SK-N-SH (cell line): ENCODE results near the gene C16orf92. TPM values are rescaled to one million over a fixed set of nuclear protein-coding genes. Genes with fewer than 3 reads are reported as not detected.

ENCODE experiments used
- CTCF ChIA-PET: fragments of 300-600, 350-600 bp; formaldehyde crosslinking; extraction: SDS; loops from one replicate; lab custom pipeline; 2021; lab: Yijun Ruan, JAX
- POLR2A ChIA-PET: fragments of 350-600 bp; sonication (Branson Sonifier 250); formaldehyde crosslinking; extraction: SDS; loops from one replicate; lab custom pipeline; 2020; ENCODE audit warnings: antibody characterized with exemption, inconsistent platforms; lab: Yijun Ruan, JAX
- DNase-seq: peaks from one replicate; pipeline ENCODE4 v3.0.0; 2012
- H2AFZ ChIP-seq: fragments of 200-600 bp; sonication (generic); 2 replicates; pipeline ENCODE4 v1.8.1; 2016; ENCODE audit warnings: antibody characterized with exemption, mild to moderate bottlenecking, low read depth
- H3F3A ChIP-seq: fragments of 200-600 bp; sonication (generic); replicated peaks from 2 replicates; pipeline ENCODE3; 2016; ENCODE audit warnings: antibody characterized with exemption, mild to moderate bottlenecking; ENCODE audit not compliant: insufficient read depth
- H3K27ac ChIP-seq, 2 experiments: fragments of 200-500 bp in 1 of 2; fragments of 200-600 bp in 1 of 2; sonication (Bioruptor generic) in 1 of 2; sonication (generic), shearing (Covaris generic) in 1 of 2; 2 replicates each; pipeline versions ENCODE4 v1.5.1 to v1.6.1; 2014 to 2016; ENCODE audit warnings: low read depth in 2 of 2, inconsistent platforms in 1 of 2, low read length in 1 of 2, mild to moderate bottlenecking in 1 of 2, mixed read lengths in 1 of 2
- H3K27me3 ChIP-seq: fragments of 200-600 bp; sonication (generic), shearing (Covaris generic); 2 replicates; pipeline ENCODE4 v1.6.1; 2016; ENCODE audit warnings: mixed run types; ENCODE audit not compliant: insufficient read depth
- H3K36me3 ChIP-seq, 2 experiments: fragments of 200-500 bp in 1 of 2; fragments of 200-600 bp in 1 of 2; sonication (Bioruptor generic) in 1 of 2; sonication (generic) in 1 of 2; replicated peaks in 1 of 2; 2 replicates each; pipeline versions ENCODE3 to v1.5.1; 2014 to 2016; ENCODE audit warnings: low read length in 1 of 2, mild to moderate bottlenecking in 1 of 2; ENCODE audit not compliant: insufficient read depth in 2 of 2, control insufficient read depth in 1 of 2
- H3K4me1 ChIP-seq, 2 experiments: fragments of 200-500 bp in 1 of 2; fragments of 200-600 bp in 1 of 2; sonication (Bioruptor generic) in 1 of 2; sonication (generic), shearing (Covaris generic) in 1 of 2; 2 replicates each; pipeline versions ENCODE4 v1.5.1 to v1.6.1; 2014 to 2016; ENCODE audit warnings: low read depth in 1 of 2, low read length in 1 of 2, mixed run types in 1 of 2; ENCODE audit not compliant: insufficient read depth in 2 of 2, control insufficient read depth in 1 of 2
- H3K4me2 ChIP-seq: fragments of 200-600 bp; sonication (generic), shearing (Covaris generic); 2 replicates; pipeline ENCODE4 v1.6.1; 2017; ENCODE audit warnings: mixed run types
- H3K4me3 ChIP-seq, 2 experiments: fragments of 200-500 bp in 1 of 2; fragments of 200-600 bp in 1 of 2; sonication (Bioruptor generic) in 1 of 2; sonication (generic), shearing (Covaris generic) in 1 of 2; 2 replicates each; pipeline versions ENCODE4 v1.5.1 to v1.8.1; 2014 to 2016; ENCODE audit warnings: low read depth in 2 of 2, inconsistent platforms in 1 of 2, low read length in 1 of 2, mild to moderate bottlenecking in 1 of 2, mixed read lengths in 1 of 2, moderate library complexity in 1 of 2
- H3K79me2 ChIP-seq: fragments of 200-600 bp; sonication (generic); 2 replicates; pipeline ENCODE4 v1.8.1; 2017; ENCODE audit warnings: mild to moderate bottlenecking; ENCODE audit not compliant: insufficient read depth
- H3K9ac ChIP-seq: fragments of 200-600 bp; sonication (generic); 2 replicates; pipeline ENCODE4 v1.6.1; 2017; ENCODE audit warnings: mixed run types
- H3K9me2 ChIP-seq: fragments of 200-600 bp; sonication (generic); 2 replicates; pipeline ENCODE4 v1.6.1; 2017; ENCODE audit warnings: mixed run types
- H3K9me3 ChIP-seq: fragments of 200-600 bp; sonication (generic); 2 replicates; pipeline ENCODE4 v1.6.1; 2017; ENCODE audit warnings: mixed run types, mild to moderate bottlenecking, moderate library complexity
- H4K20me1 ChIP-seq: fragments of 200-600 bp; sonication (generic); 2 replicates; pipeline ENCODE4 v1.6.1; 2017; ENCODE audit warnings: mild to moderate bottlenecking, mixed run types; ENCODE audit not compliant: insufficient read depth
- CHD2 ChIP-seq: fragments of 150-350 bp; IDR thresholded peaks from 2 replicates; pipeline ENCODE4 v1.6.1; 2018; ENCODE audit warnings: low read length; ENCODE audit not compliant: partially characterized antibody
- ELF1 ChIP-seq: IDR thresholded peaks from 2 replicates; pipeline ENCODE4 v1.4.0; 2012
- EZH2phosphoT487 ChIP-seq: fragments of 200-600 bp; sonication (generic); IDR thresholded peaks from 2 replicates; pipeline ENCODE4 v1.6.1; 2017; ENCODE audit warnings: low read depth, mixed run types, mild to moderate bottlenecking, antibody characterized with exemption, moderate library complexity, borderline replicate concordance
- FOSL2 ChIP-seq: IDR thresholded peaks from 2 replicates; pipeline ENCODE4 v1.4.0; 2012; ENCODE audit warnings: low read depth, mild to moderate bottlenecking, moderate library complexity, borderline replicate concordance
- GABPA ChIP-seq: IDR thresholded peaks from 2 replicates; pipeline ENCODE4 v1.4.0; 2012; ENCODE audit warnings: low read depth, mild to moderate bottlenecking
- MAX ChIP-seq: IDR thresholded peaks from 2 replicates; pipeline ENCODE4 v1.4.0; 2012; ENCODE audit warnings: low read depth
- NRF1 ChIP-seq: IDR thresholded peaks from 2 replicates; pipeline ENCODE4 v1.6.1; 2012; ENCODE audit warnings: low read depth, mild to moderate bottlenecking, low read length
- RAD21 ChIP-seq: IDR thresholded peaks from 2 replicates; pipeline ENCODE4 v1.6.1; 2012; ENCODE audit warnings: mild to moderate bottlenecking, low read length
- RCOR1 ChIP-seq: fragments of 150-350 bp; IDR thresholded peaks from 2 replicates; pipeline ENCODE4 v1.6.1; 2017; ENCODE audit warnings: antibody characterized with exemption, low read length
- RXRA ChIP-seq: IDR thresholded peaks from 2 replicates; pipeline ENCODE4 v1.4.0; 2012; ENCODE audit warnings: low read depth, mild to moderate bottlenecking, borderline replicate concordance
- SMC3 ChIP-seq: IDR thresholded peaks from 2 replicates; pipeline ENCODE4 v1.6.1; 2012; ENCODE audit warnings: low read depth, low read length, improper control_type of control experiment
- TAF1 ChIP-seq: IDR thresholded peaks from 2 replicates; pipeline ENCODE4 v1.6.1; 2012; ENCODE audit warnings: low read depth, mild to moderate bottlenecking, low read length, moderate library complexity, borderline replicate concordance
- TCF12 ChIP-seq: IDR thresholded peaks from 2 replicates; pipeline ENCODE4 v1.4.0; 2012
- USF2 ChIP-seq: fragments of 150-350 bp; IDR thresholded peaks from 2 replicates; pipeline ENCODE4 v1.6.1; 2017; ENCODE audit warnings: antibody characterized with exemption, low read length, low read depth, borderline replicate concordance
- ZBTB33 ChIP-seq: IDR thresholded peaks from 2 replicates; pipeline ENCODE4 v1.4.0; 2012; ENCODE audit warnings: low read depth, borderline replicate concordance
- WGBS: methylation state at CpG from one replicate; pipeline ENCODE4 v1.1.6; 2017; ENCODE audit warnings: low lambda C conversion rate; 5-methylcytosine and 5-hydroxymethylcytosine counted together
- polyA plus RNA-seq, 3 experiments: library from polyadenylated mRNA; depleted of rRNA; stranded (reverse); fragments of >200 nt; gene quantifications; 2 replicates each; pipeline ENCODE4 v1.2.3, GENCODE V29; 2012
- TF ChIP-seq, protein P1 (sequence below): fragments of 200-600 bp; sonication (generic); IDR thresholded peaks from 2 replicates; pipeline ENCODE4 v1.6.1; 2017; ENCODE audit warnings: antibody characterized with exemption, mild to moderate bottlenecking, moderate library complexity
- TF ChIP-seq, protein P2 (sequence below): IDR thresholded peaks from 2 replicates; pipeline ENCODE4 v1.4.0; 2012; ENCODE audit warnings: low read depth, borderline replicate concordance

Gene C16orf92
- polyA plus RNA-seq, 1 of the 3 experiments (the other 2 are of a cell fraction), result not detected

- Histone ChIP-seq H3K4me2 (no peak overlapping the region), H3K79me2 (peaks cover 5% of the 10 kb centered on the region; the same call in 1 of the 2 replicates), H4K20me1 (no peaks in the 10 kb centered on the region), H3K9me3 (no peaks in the 10 kb centered on the region), H3K4me1 (peaks cover 0 to 10% of the 10 kb centered on the region in 2 experiments; a peak in 1 of 4 replicates), H3K36me3 (peaks cover 1 to 68% of the 10 kb centered on the region in 2 experiments), H3F3A (peaks cover 10% of the 10 kb centered on the region), H3K27ac (no peak overlapping the region), H3K9ac (no peak overlapping the region), H3K9me2 (no peaks in the 10 kb centered on the region), H3K27me3 (no peaks in the 10 kb centered on the region), H2AFZ (no peak overlapping the region), H3K4me3 (no peak overlapping the region)
- 100% methylated on average over 2 of the region's 5 CpGs for WGBS
- TF ChIP-seq, protein P1, sequence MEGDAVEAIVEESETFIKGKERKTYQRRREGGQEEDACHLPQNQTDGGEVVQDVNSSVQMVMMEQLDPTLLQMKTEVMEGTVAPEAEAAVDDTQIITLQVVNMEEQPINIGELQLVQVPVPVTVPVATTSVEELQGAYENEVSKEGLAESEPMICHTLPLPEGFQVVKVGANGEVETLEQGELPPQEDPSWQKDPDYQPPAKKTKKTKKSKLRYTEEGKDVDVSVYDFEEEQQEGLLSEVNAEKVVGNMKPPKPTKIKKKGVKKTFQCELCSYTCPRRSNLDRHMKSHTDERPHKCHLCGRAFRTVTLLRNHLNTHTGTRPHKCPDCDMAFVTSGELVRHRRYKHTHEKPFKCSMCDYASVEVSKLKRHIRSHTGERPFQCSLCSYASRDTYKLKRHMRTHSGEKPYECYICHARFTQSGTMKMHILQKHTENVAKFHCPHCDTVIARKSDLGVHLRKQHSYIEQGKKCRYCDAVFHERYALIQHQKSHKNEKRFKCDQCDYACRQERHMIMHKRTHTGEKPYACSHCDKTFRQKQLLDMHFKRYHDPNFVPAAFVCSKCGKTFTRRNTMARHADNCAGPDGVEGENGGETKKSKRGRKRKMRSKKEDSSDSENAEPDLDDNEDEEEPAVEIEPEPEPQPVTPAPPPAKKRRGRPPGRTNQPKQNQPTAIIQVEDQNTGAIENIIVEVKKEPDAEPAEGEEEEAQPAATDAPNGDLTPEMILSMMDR, result no peak
- TF ChIP-seq MAX (no peak), TCF12 (no peak), RCOR1 (no peak), RAD21 (no peak), GABPA (no peak), FOSL2 (no peak), TAF1 (no peak), NRF1 (no peak), ZBTB33 (no peak), SMC3 (no peak), CHD2 (no peak), ELF1 (no peak), RXRA (no peak), USF2 (no peak), EZH2phosphoT487 (no peak)
- TF ChIP-seq, protein P2, sequence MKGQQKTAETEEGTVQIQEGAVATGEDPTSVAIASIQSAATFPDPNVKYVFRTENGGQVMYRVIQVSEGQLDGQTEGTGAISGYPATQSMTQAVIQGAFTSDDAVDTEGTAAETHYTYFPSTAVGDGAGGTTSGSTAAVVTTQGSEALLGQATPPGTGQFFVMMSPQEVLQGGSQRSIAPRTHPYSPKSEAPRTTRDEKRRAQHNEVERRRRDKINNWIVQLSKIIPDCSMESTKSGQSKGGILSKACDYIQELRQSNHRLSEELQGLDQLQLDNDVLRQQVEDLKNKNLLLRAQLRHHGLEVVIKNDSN, result no peak
- no peak for DNase-seq
- POLR2A ChIA-PET, result no interaction called here
- CTCF ChIA-PET, result no interaction called here
Observed at GRCh38 chr16:29991571-29991904, 31.5 kb upstream of the C16orf92 start.
